ENCODE results near the gene MDM2. TPM values are rescaled to one million over a fixed set of nuclear protein-coding genes. Genes with fewer than 3 reads are reported as not detected.
"Not testable (repeated sequence)": the region's sequence is repeated elsewhere in the genome, so short reads cannot be mapped to it uniquely, and the experiment has no call there.

Gene MDM2
- polyA plus RNA-seq, 1 of the 3 experiments (the other 2 are of a cell fraction) = 21.5 TPM

- H3K9me2 ChIP-seq; H3K4me1 ChIP-seq (ENCODE audit: control insufficient read depth in 1 of 2, insufficient read depth in 2 of 2, low read depth in 1 of 2, low read length in 1 of 2); H3K27me3 ChIP-seq (ENCODE audit: insufficient read depth); H2AFZ ChIP-seq (ENCODE audit: low read depth); H3K4me3 ChIP-seq (ENCODE audit: low read depth in 2 of 2, low read length in 1 of 2); H3K9ac ChIP-seq; POLR2A ChIA-PET; DNase-seq; H3K9me3 ChIP-seq; H3K4me2 ChIP-seq; H3K27ac ChIP-seq (ENCODE audit: low read depth in 2 of 2, low read length in 1 of 2): not testable (repeated sequence)
- peaks cover 73 to 86% of the 10 kb centered on the region in 2 experiments for H3K36me3 ChIP-seq (replicated peaks in 1 of 2; ENCODE audit: control insufficient read depth in 1 of 2, insufficient read depth in 2 of 2, low read length in 1 of 2)
- peaks cover 83% of the 10 kb centered on the region for H3F3A ChIP-seq (replicated peaks; ENCODE audit: insufficient read depth)
- H4K20me1 ChIP-seq (ENCODE audit: insufficient read depth) = peaks cover 90% of the 10 kb centered on the region
- H3K79me2 ChIP-seq (ENCODE audit: insufficient read depth) = peaks cover 43% of the 10 kb centered on the region
- 95% methylated on average over 5 of the region's 5 CpGs for WGBS (ENCODE audit: low lambda C conversion rate)
- CTCF ChIA-PET = interaction anchor here (1.3 to 4.8 kb wide), 2 partner anchors 11 to 20 kb away, joined by 3 to 30 read pairs; no protein-coding TSS in a partner anchor
Observed at GRCh38 chr12:68841175-68841574, 33.2 kb downstream of the MDM2 start.

GRCh38 chr12:68841717-68842116 lies 33.7 kb downstream of the MDM2 start:
- H3K4me1 ChIP-seq (ENCODE audit: control insufficient read depth in 1 of 2, insufficient read depth in 2 of 2, low read depth in 1 of 2, low read length in 1 of 2) = no peaks in the 10 kb centered on the region
- ChIA-PET POLR2A (no interaction called here), CTCF (interaction anchor here (1.3 to 4.8 kb wide), 2 partner anchors 11 to 21 kb away, joined by 3 to 30 read pairs; no protein-coding TSS in a partner anchor)
- WGBS (ENCODE audit: low lambda C conversion rate) = 92% methylated on average over 2 of the region's 2 CpGs
- H3F3A ChIP-seq (replicated peaks; ENCODE audit: insufficient read depth) = peaks cover 79% of the 10 kb centered on the region
- no peaks in the 10 kb centered on the region for H3K27me3 ChIP-seq (ENCODE audit: insufficient read depth)
- H3K36me3 ChIP-seq (replicated peaks in 1 of 2; ENCODE audit: control insufficient read depth in 1 of 2, insufficient read depth in 2 of 2, low read length in 1 of 2) = peaks cover 67 to 81% of the 10 kb centered on the region in 2 experiments
- H3K4me2 ChIP-seq = no peak overlapping the region
- TF ChIP-seq RFX5 (IDR thresholded peaks at IDR 0.05; ENCODE audit: low read length) (no peak), NRF1 (IDR thresholded peaks at IDR 0.05; ENCODE audit: low read depth, low read length) (no peak), PBX3 (IDR thresholded peaks at IDR 0.05) (no peak)
- no peak overlapping the region for H3K9ac ChIP-seq
- H3K9me3 ChIP-seq = no peaks in the 10 kb centered on the region
- H2AFZ ChIP-seq (ENCODE audit: low read depth) = no peak overlapping the region
- no peak overlapping the region; a peak in 1 of 4 replicates for H3K27ac ChIP-seq (ENCODE audit: low read depth in 2 of 2, low read length in 1 of 2)
- H3K79me2 ChIP-seq (ENCODE audit: insufficient read depth) = peaks cover 37% of the 10 kb centered on the region
- no peak overlapping the region for H3K4me3 ChIP-seq (ENCODE audit: low read depth in 2 of 2, low read length in 1 of 2)
- peaks cover 85% of the 10 kb centered on the region for H4K20me1 ChIP-seq (ENCODE audit: insufficient read depth)
- DNase-seq = no peak
- H3K9me2 ChIP-seq = no peaks in the 10 kb centered on the region

- Histone ChIP-seq H3F3A (replicated peaks; ENCODE audit: insufficient read depth) (peaks cover 75% of the 10 kb centered on the region), H3K4me1 (ENCODE audit: control insufficient read depth in 1 of 2, insufficient read depth in 2 of 2, low read depth in 1 of 2, low read length in 1 of 2) (no peaks in the 10 kb centered on the region), H3K9me3 (no peaks in the 10 kb centered on the region), H3K9me2 (no peaks in the 10 kb centered on the region), H3K9ac (no peak overlapping the region), H3K27me3 (ENCODE audit: insufficient read depth) (no peaks in the 10 kb centered on the region), H3K36me3 (replicated peaks in 1 of 2; ENCODE audit: control insufficient read depth in 1 of 2, insufficient read depth in 2 of 2, low read length in 1 of 2) (peaks cover 66 to 77% of the 10 kb centered on the region in 2 experiments), H3K79me2 (ENCODE audit: insufficient read depth) (peaks cover 33% of the 10 kb centered on the region), H3K4me3 (ENCODE audit: low read depth in 2 of 2, low read length in 1 of 2) (no peak overlapping the region), H3K4me2 (no peak overlapping the region), H2AFZ (ENCODE audit: low read depth) (no peak overlapping the region), H3K27ac (ENCODE audit: low read depth in 2 of 2, low read length in 1 of 2) (no peak overlapping the region), H4K20me1 (ENCODE audit: insufficient read depth) (peaks cover 81% of the 10 kb centered on the region)
- TF ChIP-seq MXI1 (IDR thresholded peaks at IDR 0.05; ENCODE audit: low read depth, low read length) (no peak), USF2 (IDR thresholded peaks at IDR 0.05; ENCODE audit: borderline replicate concordance, low read depth, low read length) (no peak), YY1 (IDR thresholded peaks at IDR 0.05; ENCODE audit: low read depth) (no peak), NRF1 (IDR thresholded peaks at IDR 0.05; ENCODE audit: low read depth, low read length) (no peak), TCF12 (IDR thresholded peaks at IDR 0.05) (no peak), GABPA (IDR thresholded peaks at IDR 0.05; ENCODE audit: low read depth) (no peak), SMC3 (IDR thresholded peaks at IDR 0.05; ENCODE audit: low read depth, low read length) (no peak), RFX5 (IDR thresholded peaks at IDR 0.05; ENCODE audit: low read length) (no peak)
- CTCF ChIA-PET = interaction anchor here (1.3 to 4.8 kb wide), 2 partner anchors 12 to 21 kb away, joined by 3 to 30 read pairs; no protein-coding TSS in a partner anchor
- no peak for DNase-seq
- 92% methylated on average over 3 of the region's 3 CpGs for WGBS (ENCODE audit: low lambda C conversion rate)
- POLR2A ChIA-PET = no interaction called here
Observed at GRCh38 chr12:68842123-68842522, 34.1 kb downstream of the MDM2 start.

Measured in SK-N-SH (cell line).